Measurements from ENCODE around the gene YDJC.

DNA sequence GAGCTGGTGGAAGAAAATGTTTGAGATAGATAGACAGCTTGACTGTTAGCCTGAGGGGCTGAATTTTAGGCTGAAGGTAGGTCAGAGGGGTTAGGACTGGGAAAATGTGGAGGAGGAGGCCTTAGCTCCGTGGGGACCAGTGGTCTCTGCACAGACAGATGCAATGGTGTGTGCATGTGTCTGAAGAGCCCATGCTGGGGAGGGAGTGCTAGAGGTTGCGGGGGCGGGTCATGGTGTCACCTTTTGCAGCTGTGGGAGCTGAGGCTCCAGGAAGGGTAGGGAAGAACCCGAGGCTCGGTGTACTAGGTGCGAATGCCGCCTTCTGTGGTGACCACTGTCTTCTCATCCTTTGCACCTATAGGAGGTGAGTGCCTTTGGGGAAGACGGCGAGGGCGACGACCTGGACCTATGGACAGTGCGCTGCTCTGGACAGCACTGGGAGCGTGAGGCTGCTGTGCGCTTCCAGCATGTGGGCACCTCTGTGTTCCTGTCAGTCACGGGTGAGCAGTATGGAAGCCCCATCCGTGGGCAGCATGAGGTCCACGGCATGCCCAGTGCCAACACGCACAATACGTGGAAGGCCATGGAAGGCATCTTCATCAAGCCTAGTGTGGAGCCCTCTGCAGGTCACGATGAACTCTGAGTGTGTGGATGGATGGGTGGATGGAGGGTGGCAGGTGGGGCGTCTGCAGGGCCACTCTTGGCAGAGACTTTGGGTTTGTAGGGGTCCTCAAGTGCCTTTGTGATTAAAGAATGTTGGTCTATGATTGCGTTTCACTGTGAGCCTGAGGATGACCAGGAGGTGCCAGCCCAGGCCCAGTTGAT lies 13.9 kb upstream of the YDJC start:
- TF ChIP-seq, protein P1, sequence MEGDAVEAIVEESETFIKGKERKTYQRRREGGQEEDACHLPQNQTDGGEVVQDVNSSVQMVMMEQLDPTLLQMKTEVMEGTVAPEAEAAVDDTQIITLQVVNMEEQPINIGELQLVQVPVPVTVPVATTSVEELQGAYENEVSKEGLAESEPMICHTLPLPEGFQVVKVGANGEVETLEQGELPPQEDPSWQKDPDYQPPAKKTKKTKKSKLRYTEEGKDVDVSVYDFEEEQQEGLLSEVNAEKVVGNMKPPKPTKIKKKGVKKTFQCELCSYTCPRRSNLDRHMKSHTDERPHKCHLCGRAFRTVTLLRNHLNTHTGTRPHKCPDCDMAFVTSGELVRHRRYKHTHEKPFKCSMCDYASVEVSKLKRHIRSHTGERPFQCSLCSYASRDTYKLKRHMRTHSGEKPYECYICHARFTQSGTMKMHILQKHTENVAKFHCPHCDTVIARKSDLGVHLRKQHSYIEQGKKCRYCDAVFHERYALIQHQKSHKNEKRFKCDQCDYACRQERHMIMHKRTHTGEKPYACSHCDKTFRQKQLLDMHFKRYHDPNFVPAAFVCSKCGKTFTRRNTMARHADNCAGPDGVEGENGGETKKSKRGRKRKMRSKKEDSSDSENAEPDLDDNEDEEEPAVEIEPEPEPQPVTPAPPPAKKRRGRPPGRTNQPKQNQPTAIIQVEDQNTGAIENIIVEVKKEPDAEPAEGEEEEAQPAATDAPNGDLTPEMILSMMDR (IDR thresholded peaks at IDR 0.05): no peak
- no peak for TF ChIP-seq POLR2A (IDR thresholded peaks at IDR 0.05)
